ENCODE results near the gene HNRNPUL2.

- TF ChIP-seq CTCF (IDR thresholded peaks at IDR 0.05; ENCODE audit: poor library complexity): no peak
- TF ChIP-seq EZH2 (IDR thresholded peaks at IDR 0.05; ENCODE audit: borderline replicate concordance): no peak
Observed at GRCh38 chr11:62770778-62771143, 43.5 kb upstream of the HNRNPUL2 start.
